ENCODE results near the gene IL6ST. TPM values are rescaled to one million over a fixed set of nuclear protein-coding genes. Genes with fewer than 3 reads are reported as not detected.
A peak's percentile ranks its signal among the peaks of the same experiment; 100 is the strongest.
"Not testable (repeated sequence)": the region's sequence is repeated elsewhere in the genome, so short reads cannot be mapped to it uniquely, and the experiment has no call there.

IL6ST gene
- total RNA-seq, 2 donors from 2014 or later: 50.0 to 53.8 TPM

DNA sequence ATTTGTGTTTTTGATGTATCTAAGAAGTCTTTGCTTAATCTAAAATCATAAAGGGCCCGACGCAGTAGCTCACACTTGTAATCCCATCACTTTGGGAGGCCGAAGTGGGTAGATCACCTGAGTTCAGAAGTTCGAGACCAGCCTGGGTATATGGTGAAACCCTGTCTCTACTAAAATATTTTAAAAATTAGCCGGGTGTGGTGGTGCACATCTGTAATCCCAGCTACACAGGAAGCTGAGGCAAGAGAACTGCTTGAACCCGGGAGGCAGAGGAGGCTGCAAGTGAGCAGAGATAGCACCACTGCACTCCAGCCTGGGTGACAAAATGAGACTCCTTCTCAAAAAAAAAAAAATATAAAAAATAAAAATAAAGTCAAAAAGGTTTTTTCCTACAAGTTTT is 9.6 kb downstream of the IL6ST start:
- H3K4me3 Mint-ChIP-seq: peak overlapping the region; percentile 38 to 54
- peak overlapping the region; percentile 60 for H3K27ac Mint-ChIP-seq
- H3K36me3 Mint-ChIP-seq (ENCODE audit: insufficient read depth in 2 of 2): peaks cover 0 to 17% of the 10 kb centered on the region in 2 donors
- peaks cover 81% of the 10 kb centered on the region for H3K4me1 Mint-ChIP-seq (ENCODE audit: low read depth)
- no peaks in the 10 kb centered on the region for H3K9me3 Mint-ChIP-seq
- DNase-seq (no peak), ATAC-seq (replicated peaks in 1 of 2) (no peak)
- no peaks in the 10 kb centered on the region for H3K27me3 Mint-ChIP-seq (ENCODE audit: low read depth)

DNA sequence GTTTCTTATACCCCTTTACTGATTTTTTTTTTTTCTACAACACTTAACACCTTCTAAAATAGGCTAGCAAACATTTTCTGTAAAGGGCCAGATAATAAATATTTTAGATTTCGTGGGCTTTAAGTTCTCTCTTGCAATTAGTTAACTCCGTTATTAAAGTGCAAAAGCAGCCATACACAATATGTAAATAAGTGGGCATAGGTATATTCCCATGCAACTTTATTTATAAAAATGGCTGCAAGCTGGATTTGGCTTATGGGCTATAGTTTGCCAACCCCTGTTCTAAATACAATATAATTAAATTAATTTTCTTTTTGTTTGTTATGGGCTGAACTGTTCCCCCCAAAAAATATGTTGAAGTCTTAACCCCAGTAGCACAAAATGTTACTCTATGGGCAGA is 10.8 kb downstream of the IL6ST start:
- Mint-ChIP-seq H3K4me1 (ENCODE audit: low read depth) (peaks cover 78% of the 10 kb centered on the region), H3K9me3 (no peaks in the 10 kb centered on the region), H3K27me3 (ENCODE audit: low read depth) (no peaks in the 10 kb centered on the region), H3K36me3 (ENCODE audit: insufficient read depth in 2 of 2) (peaks cover 0 to 14% of the 10 kb centered on the region in 2 donors), H3K27ac (no peak overlapping the region), H3K4me3 (peak overlapping the region; percentile 31 to 55)
- DNase-seq: no peak
- ATAC-seq (replicated peaks in 1 of 2): no peak

DNA sequence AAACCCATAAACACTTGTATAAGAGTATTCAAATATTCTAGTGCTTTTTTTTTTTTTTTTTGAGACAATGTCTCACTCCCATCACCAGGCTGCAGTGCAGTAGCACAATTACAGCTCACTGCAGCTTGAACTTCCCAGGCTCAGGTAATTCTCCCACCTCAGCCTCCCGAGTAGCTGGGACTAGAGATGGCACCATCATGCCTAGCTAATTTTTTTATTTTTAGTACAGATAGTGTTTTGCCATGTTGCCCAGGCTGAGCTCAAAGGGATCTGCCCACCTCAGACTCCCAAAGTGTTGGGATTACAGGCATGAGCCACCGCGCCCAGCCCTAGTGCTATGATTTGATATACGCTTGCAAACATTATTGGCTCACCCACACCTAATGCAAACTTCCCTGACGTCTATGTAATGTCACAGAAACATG is 11.8 kb downstream of the IL6ST start:
- peaks cover 0 to 14% of the 10 kb centered on the region in 2 donors for H3K36me3 Mint-ChIP-seq (ENCODE audit: insufficient read depth in 2 of 2)
- H3K27ac Mint-ChIP-seq: peak overlapping the region; percentile 84
- no peak for DNase-seq
- H3K27me3 Mint-ChIP-seq (ENCODE audit: low read depth): no peaks in the 10 kb centered on the region
- peaks cover 78% of the 10 kb centered on the region for H3K4me1 Mint-ChIP-seq (ENCODE audit: low read depth)
- H3K9me3 Mint-ChIP-seq: no peaks in the 10 kb centered on the region
- no peak for ATAC-seq (replicated peaks in 1 of 2)
- peak overlapping the region; percentile 25 to 77 for H3K4me3 Mint-ChIP-seq

DNA sequence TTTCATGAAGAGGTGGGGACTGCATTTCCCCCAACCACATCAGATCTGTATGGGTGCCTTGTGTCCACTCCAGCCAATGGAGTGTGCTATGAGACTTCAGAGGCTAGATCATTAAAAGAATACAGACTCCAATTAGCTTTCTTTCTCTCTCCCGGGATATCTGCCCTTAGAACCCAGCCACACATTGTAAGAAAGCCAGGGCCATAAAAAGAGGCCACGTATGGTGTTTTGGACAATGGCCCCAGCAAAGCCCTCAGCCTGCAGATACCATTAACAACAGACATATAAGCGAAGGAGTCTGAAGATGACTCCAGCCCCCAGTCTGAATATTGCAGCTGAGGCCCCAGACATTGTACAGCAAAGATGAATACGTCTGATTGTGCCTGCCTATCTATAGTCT is 21.5 kb downstream of the IL6ST start:
- H3K27me3 Mint-ChIP-seq (ENCODE audit: low read depth): no peaks in the 10 kb centered on the region
- no peak for DNase-seq
- peak overlapping the region; percentile 34 for H3K27ac Mint-ChIP-seq
- H3K9me3 Mint-ChIP-seq: no peaks in the 10 kb centered on the region
- peaks cover 8 to 35% of the 10 kb centered on the region in 2 donors for H3K36me3 Mint-ChIP-seq (ENCODE audit: insufficient read depth in 2 of 2)
- H3K4me1 Mint-ChIP-seq (ENCODE audit: low read depth): peaks cover 70% of the 10 kb centered on the region
- H3K4me3 Mint-ChIP-seq: no peak overlapping the region
- no peak for ATAC-seq (replicated peaks in 1 of 2)

DNA sequence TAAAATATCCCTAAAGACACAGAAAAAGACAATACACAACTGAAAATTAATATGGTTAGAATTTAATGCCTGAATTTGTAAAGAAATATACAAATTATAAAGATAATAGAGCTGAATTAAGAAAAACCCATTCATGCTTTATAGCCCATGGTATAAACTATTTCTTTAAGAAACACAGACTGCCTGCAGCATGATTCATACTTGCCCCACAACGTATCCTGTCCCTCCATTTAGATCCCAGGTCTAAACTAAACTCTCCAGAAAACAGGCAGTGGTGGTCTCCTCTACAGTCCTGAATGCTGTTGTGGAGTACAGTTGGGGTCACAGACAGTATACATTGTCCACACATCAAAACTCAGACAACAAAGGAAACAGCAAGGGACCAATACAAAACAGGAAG is 24.8 kb downstream of the IL6ST start:
- no peaks in the 10 kb centered on the region for H3K27me3 Mint-ChIP-seq (ENCODE audit: low read depth)
- peaks cover 5 to 41% of the 10 kb centered on the region in 2 donors for H3K36me3 Mint-ChIP-seq (ENCODE audit: insufficient read depth in 2 of 2)
- ATAC-seq (replicated peaks in 1 of 2) (no peak), DNase-seq (no peak)
- no peaks in the 10 kb centered on the region for H3K9me3 Mint-ChIP-seq
- H3K4me1 Mint-ChIP-seq (ENCODE audit: low read depth): peaks cover 60% of the 10 kb centered on the region
- H3K27ac Mint-ChIP-seq: peak overlapping the region; percentile 58
- peak overlapping the region in 1 of 2 donors; percentile 14 for H3K4me3 Mint-ChIP-seq

DNA sequence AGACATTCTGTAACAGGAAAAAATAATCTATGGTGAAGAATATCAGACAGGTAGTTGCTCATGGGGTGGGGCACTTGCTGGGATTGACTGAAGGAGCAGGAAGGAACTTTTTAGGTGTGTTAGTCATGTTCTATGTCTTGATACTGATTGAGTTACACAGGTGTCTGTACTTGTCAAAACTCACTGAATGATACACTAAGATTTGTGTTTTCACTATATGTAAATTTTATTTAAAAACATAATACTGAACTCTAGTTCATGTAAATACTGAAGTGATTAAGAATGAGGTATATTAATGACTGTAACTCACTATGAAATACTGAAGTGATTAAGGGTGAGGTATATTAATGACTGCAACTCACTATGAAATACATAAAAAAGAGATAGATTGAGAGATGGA is 28.5 kb downstream of the IL6ST start:
- Mint-ChIP-seq H3K4me3 (peak overlapping the region in 1 of 2 donors; percentile 57), H3K27me3 (ENCODE audit: low read depth) (no peaks in the 10 kb centered on the region), H3K27ac (peak overlapping the region; percentile 91), H3K4me1 (ENCODE audit: low read depth) (peaks cover 35% of the 10 kb centered on the region), H3K36me3 (ENCODE audit: insufficient read depth in 2 of 2) (peaks cover 4 to 33% of the 10 kb centered on the region in 2 donors), H3K9me3 (no peaks in the 10 kb centered on the region)
- DNase-seq (no peak), ATAC-seq (replicated peaks in 1 of 2) (peak; percentile 66 to 86)

DNA sequence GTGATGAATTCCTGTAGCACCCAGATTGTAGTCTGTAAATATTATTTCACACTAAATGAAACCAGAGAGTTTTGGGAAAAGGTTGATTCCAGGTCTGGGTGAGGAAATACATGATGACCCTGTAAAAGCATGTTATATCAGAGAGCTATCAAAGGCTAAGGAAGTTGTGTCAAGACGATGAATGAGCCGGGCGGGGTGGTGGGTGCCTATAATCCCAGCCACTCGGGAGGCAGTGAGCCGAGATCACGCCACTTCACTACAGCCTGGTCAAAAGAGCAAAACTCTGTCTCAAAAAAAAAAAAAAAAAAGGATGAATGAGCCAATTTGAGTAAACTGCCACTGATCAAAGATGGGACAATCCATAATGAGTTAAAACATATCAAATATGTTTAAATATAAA is 29.2 kb downstream of the IL6ST start:
- Mint-ChIP-seq H3K27ac (no peak overlapping the region), H3K36me3 (ENCODE audit: insufficient read depth in 2 of 2) (peaks cover 6 to 38% of the 10 kb centered on the region in 2 donors)

DNA sequence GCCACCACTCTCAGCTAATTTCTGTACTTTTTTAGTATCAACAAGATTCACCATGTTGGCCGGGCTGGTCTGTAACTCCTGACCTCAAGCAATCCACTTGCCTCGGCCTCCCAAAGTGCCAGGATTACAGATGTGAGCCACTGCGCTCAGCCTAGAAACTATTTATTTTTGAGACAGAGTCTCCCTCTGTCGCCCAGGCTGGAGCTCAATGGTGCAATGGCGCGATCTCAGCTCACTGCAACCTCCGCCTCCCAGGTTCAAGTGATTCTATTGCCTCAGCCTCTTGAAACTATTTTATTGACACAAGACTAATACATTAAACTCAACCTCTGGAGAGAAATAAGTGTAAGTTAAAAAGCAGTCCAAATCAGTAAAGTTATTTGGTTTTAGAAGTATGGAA is 34.0 kb downstream of the IL6ST start:
- Mint-ChIP-seq H3K36me3 (ENCODE audit: insufficient read depth in 2 of 2) (peaks cover 11 to 41% of the 10 kb centered on the region in 2 donors), H3K4me3 (no peak overlapping the region), H3K27me3 (ENCODE audit: low read depth) (no peaks in the 10 kb centered on the region), H3K27ac (no peak overlapping the region), H3K9me3 (no peaks in the 10 kb centered on the region), H3K4me1 (ENCODE audit: low read depth) (peaks cover 30% of the 10 kb centered on the region)
- ATAC-seq (replicated peaks in 1 of 2) (no peak), DNase-seq (no peak)

More for the DNA sequence above, 29.2 kb downstream of the IL6ST start:
- H3K9me3 Mint-ChIP-seq: no peaks in the 10 kb centered on the region
- ATAC-seq (replicated peaks in 1 of 2): no peak
- no peak overlapping the region for H3K4me3 Mint-ChIP-seq
- H3K27me3 Mint-ChIP-seq (ENCODE audit: low read depth): no peaks in the 10 kb centered on the region
- DNase-seq: no peak
- H3K4me1 Mint-ChIP-seq (ENCODE audit: low read depth): peaks cover 35% of the 10 kb centered on the region

DNA sequence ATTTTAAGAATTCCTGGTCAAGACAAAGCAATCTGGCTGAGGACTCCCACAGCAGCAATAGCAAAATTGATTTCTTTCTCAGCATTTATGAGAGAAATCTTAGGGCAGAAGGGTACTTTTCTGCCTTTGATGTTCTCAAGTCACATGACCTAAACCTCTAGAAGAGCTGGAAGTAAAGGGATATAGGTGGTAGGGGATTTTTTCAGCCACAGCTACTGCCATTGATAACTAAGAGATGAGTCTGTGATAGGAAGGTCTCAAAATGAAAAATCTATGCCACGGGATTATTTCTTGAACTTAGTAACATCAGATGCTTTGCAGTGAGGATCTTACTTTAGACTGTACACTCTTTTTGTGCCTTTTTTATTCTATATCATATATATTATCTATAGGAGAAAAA is 35.6 kb downstream of the IL6ST start:
- Mint-ChIP-seq H3K4me1 (ENCODE audit: low read depth) (peaks cover 24% of the 10 kb centered on the region), H3K36me3 (ENCODE audit: insufficient read depth in 2 of 2) (peaks cover 12 to 33% of the 10 kb centered on the region in 2 donors), H3K9me3 (no peaks in the 10 kb centered on the region), H3K27me3 (ENCODE audit: low read depth) (no peaks in the 10 kb centered on the region), H3K27ac (no peak overlapping the region), H3K4me3 (no peak overlapping the region)
- ATAC-seq (replicated peaks in 1 of 2): peak; percentile 64 to 73
- no peak for DNase-seq

DNA sequence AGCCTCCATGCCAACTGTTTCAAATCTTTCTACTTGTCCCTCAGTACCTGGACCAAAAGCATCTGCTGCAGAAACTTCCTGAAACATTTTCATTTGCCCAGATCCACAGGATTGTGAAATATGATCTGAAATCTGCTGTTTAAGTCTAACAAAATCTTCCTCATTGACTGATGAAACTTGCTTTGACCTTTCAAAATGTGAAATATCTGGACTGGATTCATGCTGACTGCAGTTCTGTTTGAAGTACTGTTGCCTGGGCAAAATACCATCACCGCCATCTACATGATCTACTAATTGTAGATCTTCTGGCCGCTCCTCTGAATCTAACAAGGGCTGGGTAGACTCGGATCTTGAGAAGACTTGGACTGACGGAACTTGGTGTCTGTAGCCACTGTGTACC is 53.6 kb downstream of the IL6ST start:
- not testable (repeated sequence) for H3K4me3 Mint-ChIP-seq; DNase-seq; H3K9me3 Mint-ChIP-seq; H3K27me3 Mint-ChIP-seq (ENCODE audit: low read depth); H3K27ac Mint-ChIP-seq; ATAC-seq (replicated peaks in 1 of 2); H3K4me1 Mint-ChIP-seq (ENCODE audit: low read depth)
- peaks cover 10 to 30% of the 10 kb centered on the region in 2 donors for H3K36me3 Mint-ChIP-seq (ENCODE audit: insufficient read depth in 2 of 2)

DNA sequence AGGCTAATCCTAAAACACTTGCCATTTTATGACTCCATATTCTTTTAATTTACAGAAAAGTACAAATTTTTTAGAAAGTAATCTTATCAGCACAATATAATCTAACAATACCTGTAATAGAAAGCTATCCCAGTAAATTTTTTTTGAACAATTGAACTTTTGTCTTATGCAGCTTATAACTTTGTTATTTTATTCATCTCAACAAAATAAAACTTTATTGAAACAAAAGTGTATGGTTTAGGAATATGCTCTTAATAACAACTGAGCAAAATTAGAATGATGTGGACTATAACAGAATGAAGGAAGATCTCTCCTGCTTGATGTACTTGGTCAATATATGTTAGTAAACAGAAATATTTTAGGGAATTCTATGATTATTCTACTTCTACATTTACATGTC is 57.2 kb downstream of the IL6ST start:
- not testable (repeated sequence) for H3K9me3 Mint-ChIP-seq; H3K4me3 Mint-ChIP-seq; ATAC-seq (replicated peaks in 1 of 2); DNase-seq; H3K4me1 Mint-ChIP-seq (ENCODE audit: low read depth); H3K27me3 Mint-ChIP-seq (ENCODE audit: low read depth)
- Mint-ChIP-seq H3K36me3 (ENCODE audit: insufficient read depth in 2 of 2) (peaks cover 4 to 13% of the 10 kb centered on the region in 2 donors), H3K27ac (peak overlapping the region; percentile 67)

DNA sequence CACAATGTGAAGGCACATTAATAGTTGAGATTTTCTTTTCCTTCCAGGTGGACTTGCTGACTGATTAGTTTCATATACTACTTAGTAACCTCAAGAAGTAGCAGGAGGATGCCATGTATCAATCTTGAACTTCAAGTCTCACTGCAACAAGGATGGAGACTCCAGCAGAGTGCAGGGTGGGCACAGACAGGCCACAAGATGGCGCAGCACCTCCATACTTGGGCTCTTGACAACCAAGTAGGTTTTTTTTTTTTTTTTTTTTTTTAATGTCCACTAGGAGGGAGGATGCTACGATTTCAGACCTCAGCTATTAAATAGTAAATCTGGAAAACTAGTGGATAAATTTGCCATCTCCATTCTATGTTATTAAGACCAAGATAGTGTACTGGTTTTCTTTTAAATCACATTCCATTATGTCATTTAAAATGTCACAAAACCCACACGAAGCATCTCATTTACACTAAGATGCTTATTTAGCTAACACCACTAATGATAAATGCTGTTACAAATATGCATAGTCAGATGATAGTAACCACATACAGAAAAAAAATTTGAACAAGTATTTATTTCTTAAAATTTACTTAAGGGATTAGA is 58.6 kb downstream of the IL6ST start:
- Mint-ChIP-seq H3K4me3 (no peak overlapping the region), H3K4me1 (ENCODE audit: low read depth) (peaks cover 2% of the 10 kb centered on the region), H3K27me3 (ENCODE audit: low read depth) (no peaks in the 10 kb centered on the region), H3K9me3 (no peaks in the 10 kb centered on the region), H3K27ac (no peak overlapping the region), H3K36me3 (ENCODE audit: insufficient read depth in 2 of 2) (peaks cover 3 to 13% of the 10 kb centered on the region in 2 donors)
- peak; percentile 80 to 85 for ATAC-seq (replicated peaks in 1 of 2)
- DNase-seq: peak; percentile 79 to 82

DNA sequence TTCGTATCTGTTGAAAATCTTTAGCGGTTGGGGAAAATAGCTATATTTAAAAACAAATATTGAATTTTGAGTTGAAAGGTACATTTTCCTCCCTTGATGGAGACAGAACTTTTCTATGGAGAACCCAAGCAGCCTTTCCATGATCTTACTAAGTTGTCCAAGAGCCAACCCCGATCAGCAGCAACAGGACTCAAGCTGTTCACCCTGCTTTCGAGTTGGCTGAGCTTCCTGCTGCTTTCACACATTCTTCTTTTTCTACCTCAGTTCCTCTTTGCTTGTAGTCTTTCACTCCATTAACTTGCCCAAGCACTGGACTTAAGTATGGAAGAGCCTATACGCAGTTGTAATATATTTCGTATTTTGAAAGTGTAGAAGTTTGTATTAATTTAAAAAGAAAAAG is 59.4 kb downstream of the IL6ST start:
- no peak overlapping the region for H3K4me3 Mint-ChIP-seq
- ATAC-seq (replicated peaks in 1 of 2) (no peak), DNase-seq (no peak)
- no peak overlapping the region for H3K27ac Mint-ChIP-seq
- no peaks in the 10 kb centered on the region for H3K27me3 Mint-ChIP-seq (ENCODE audit: low read depth)
- no peaks in the 10 kb centered on the region for H3K9me3 Mint-ChIP-seq
- H3K4me1 Mint-ChIP-seq (ENCODE audit: low read depth): no peaks in the 10 kb centered on the region
- H3K36me3 Mint-ChIP-seq (ENCODE audit: insufficient read depth in 2 of 2): peaks cover 0 to 11% of the 10 kb centered on the region in 2 donors

DNA sequence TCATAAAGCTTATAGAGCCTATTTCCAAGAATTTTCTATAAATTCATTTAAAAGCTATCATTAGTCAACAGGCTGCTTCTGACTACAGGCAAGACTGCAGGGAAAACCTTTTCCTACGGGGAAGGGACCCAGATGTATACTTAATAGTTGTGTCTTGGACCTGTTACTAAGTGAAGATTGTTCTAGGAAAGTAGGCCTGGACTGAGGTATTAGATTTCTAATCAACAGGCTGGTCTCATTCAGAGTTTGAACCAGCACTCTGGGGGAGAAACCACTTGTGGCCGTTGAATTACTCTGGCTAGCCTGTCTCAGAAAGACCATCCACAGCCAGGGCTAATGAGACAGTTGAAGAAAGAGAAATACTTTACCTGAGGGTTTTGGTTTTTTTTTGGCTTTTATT is 60.0 kb downstream of the IL6ST start:
- no peaks in the 10 kb centered on the region for H3K27me3 Mint-ChIP-seq (ENCODE audit: low read depth)
- no peaks in the 10 kb centered on the region for H3K4me1 Mint-ChIP-seq (ENCODE audit: low read depth)
- H3K27ac Mint-ChIP-seq: no peak overlapping the region
- ATAC-seq (replicated peaks in 1 of 2) (no peak), DNase-seq (no peak)
- H3K9me3 Mint-ChIP-seq: no peaks in the 10 kb centered on the region
- peaks cover 0 to 7% of the 10 kb centered on the region in 2 donors for H3K36me3 Mint-ChIP-seq (ENCODE audit: insufficient read depth in 2 of 2)
- H3K4me3 Mint-ChIP-seq: no peak overlapping the region

Data from activated T-cell treated with anti-CD3 and anti-CD28 coated beads, Interleukin-2, amount 50 U/mL, for 72 hours (primary cell).